GM23338 (cell line): Measurements from ENCODE around the gene FRMD1. TPM values are rescaled to one million over a fixed set of nuclear protein-coding genes. Genes with fewer than 3 reads are reported as not detected.

Experiments
- ATAC-seq: fragments of 200-7000 bp; cut with Tn5 transposase; 3 replicates; pipeline ENCODE4 v1.9.1; 2020
- DNase-seq: peaks from one replicate; pipeline ENCODE4 v3.0.0-alpha.2; 2015; ENCODE audit warnings: low spot score
- H2AFZ ChIP-seq: fragments of 200-600 bp; sonication (generic); 2 replicates; pipeline ENCODE4 v1.8.0; 2016; ENCODE audit warnings: antibody characterized with exemption, mild to moderate bottlenecking, moderate library complexity
- H3F3A ChIP-seq: fragments of 200-600 bp; sonication (generic); replicated peaks from 2 replicates; pipeline ENCODE4 v1.8.0; 2017; ENCODE audit warnings: antibody characterized with exemption, mixed run types, low read depth
- H3K27ac ChIP-seq: fragments of 200-600 bp; sonication (generic); 2 replicates; pipeline ENCODE4 v1.6.1; 2016; ENCODE audit warnings: low read depth
- H3K27me3 ChIP-seq: fragments of 200-600 bp; sonication (generic); 2 replicates; pipeline ENCODE4 v1.8.0; 2016; ENCODE audit warnings: mild to moderate bottlenecking, mixed run types, moderate library complexity; ENCODE audit not compliant: insufficient read depth
- H3K36me3 ChIP-seq: fragments of 200-600 bp; sonication (generic); 2 replicates; pipeline ENCODE4 v1.8.0; 2016; ENCODE audit warnings: mild to moderate bottlenecking; ENCODE audit not compliant: insufficient read depth
- H3K4me1 ChIP-seq: fragments of 200-600 bp; sonication (generic); 2 replicates; pipeline ENCODE4 v1.8.0; 2016; ENCODE audit warnings: mild to moderate bottlenecking, moderate library complexity; ENCODE audit not compliant: insufficient read depth
- H3K4me2 ChIP-seq: fragments of 200-600 bp; sonication (generic); 2 replicates; pipeline ENCODE4 v1.7.1; 2017; ENCODE audit warnings: mixed run types
- H3K4me3 ChIP-seq: fragments of 200-600 bp; sonication (generic); 2 replicates; pipeline ENCODE4 v1.6.1; 2016; ENCODE audit warnings: mixed run types
- H3K79me2 ChIP-seq: fragments of 200-600 bp; sonication (generic); replicated peaks from 2 replicates; pipeline ENCODE4 v1.8.0; 2017; ENCODE audit warnings: mild to moderate bottlenecking; ENCODE audit not compliant: insufficient read depth
- H3K9me2 ChIP-seq: fragments of 200-600 bp; sonication (generic); 2 replicates; pipeline ENCODE4 v1.8.0; 2017; ENCODE audit not compliant: insufficient read depth
- H4K20me1 ChIP-seq: fragments of 200-600 bp; sonication (generic); replicated peaks from 2 replicates; pipeline ENCODE4 v1.8.0; 2017; ENCODE audit warnings: mild to moderate bottlenecking; ENCODE audit not compliant: insufficient read depth
- H3K27ac Mint-ChIP-seq: 2 replicates; pipeline ENCODE4 v1.8.0; 2020; ENCODE audit warnings: inconsistent platforms, mild to moderate bottlenecking, moderate library complexity, mixed read lengths
- H3K27me3 Mint-ChIP-seq: 3 replicates; pipeline ENCODE4 v1.8.0; 2022; ENCODE audit warnings: low read depth, mild to moderate bottlenecking, moderate library complexity, mixed read lengths, inconsistent platforms; ENCODE audit not compliant: insufficient read depth, poor library complexity
- H3K36me3 Mint-ChIP-seq: 3 replicates; pipeline ENCODE4 v1.8.0; 2021; ENCODE audit warnings: low read depth, mild to moderate bottlenecking, inconsistent platforms, moderate library complexity, mixed read lengths
- H3K4me1 Mint-ChIP-seq: 3 replicates; pipeline ENCODE4 v1.8.0; 2020; ENCODE audit warnings: mild to moderate bottlenecking, inconsistent platforms, mixed read lengths
- H3K4me3 Mint-ChIP-seq: 3 replicates; pipeline ENCODE4 v1.8.0; 2021; ENCODE audit warnings: moderate library complexity, mild to moderate bottlenecking, inconsistent platforms, mixed read lengths
- H3K9me3 Mint-ChIP-seq: 3 replicates; pipeline ENCODE4 v1.8.0; 2020; ENCODE audit warnings: moderate library complexity, mild to moderate bottlenecking, inconsistent platforms, mixed read lengths
- ETS1 ChIP-seq: IDR thresholded peaks from 2 replicates; pipeline ENCODE4 v1.6.1; 2016; ENCODE audit warnings: antibody characterized with exemption
- EZH2 ChIP-seq: fragments of 200-600 bp; sonication (generic); IDR thresholded peaks from one replicate; pipeline ENCODE4 v1.8.0; 2017; ENCODE audit warnings: antibody characterized with exemption, mild to moderate bottlenecking, low read depth; ENCODE audit not compliant: unreplicated experiment
- EZH2phosphoT487 ChIP-seq: fragments of 200-600 bp; sonication (generic); IDR thresholded peaks from one replicate; pipeline ENCODE4 v1.8.1; 2018; ENCODE audit warnings: antibody characterized with exemption; ENCODE audit not compliant: unreplicated experiment
- JUNB ChIP-seq: IDR thresholded peaks from one replicate; pipeline ENCODE4 v1.6.1; 2016; ENCODE audit warnings: antibody characterized with exemption; ENCODE audit not compliant: unreplicated experiment
- NANOG ChIP-seq: IDR thresholded peaks from 2 replicates; pipeline ENCODE4 v1.6.1; 2016; ENCODE audit warnings: antibody characterized with exemption, borderline replicate concordance
- POLR2AphosphoS5 ChIP-seq: IDR thresholded peaks from 2 replicates; pipeline ENCODE4 v1.6.1; 2016; ENCODE audit warnings: antibody characterized with exemption, low read depth
- ZNF114 ChIP-seq: fragments of 250-450 bp; sonication (Bioruptor Pico); IDR thresholded peaks from 2 replicates; pipeline ENCODE4 v1.5.0; 2020; ENCODE audit warnings: mild to moderate bottlenecking, moderate library complexity
- ZNF331 ChIP-seq: fragments of 250-450 bp; sonication (Bioruptor Pico); IDR thresholded peaks from 2 replicates; pipeline ENCODE4 v1.5.0; 2020; ENCODE audit warnings: low read depth, mild to moderate bottlenecking, moderate library complexity
- polyA plus RNA-seq: library from polyadenylated mRNA; unstranded; fragments of >200 nt; fragmentation: Nextera tagmentation; extraction: Ambion mirVana; gene quantifications from 2 replicates; pipeline ENCODE4 v1.2.1, GENCODE V29; 2016
- total RNA-seq: library from RNA; depleted of rRNA; stranded (reverse); fragments of >200 nt; shearing (Covaris generic); gene quantifications from 2 replicates; pipeline ENCODE4 v1.2.3, GENCODE V29; 2014
- TF ChIP-seq, protein P1 (sequence below): IDR thresholded peaks from one replicate; pipeline ENCODE4 v1.6.1; 2018; ENCODE audit warnings: antibody characterized with exemption; ENCODE audit not compliant: unreplicated experiment
- TF ChIP-seq, protein P2 (sequence below), 2 experiments: fragments of 200-600 bp in 1 of 2; sonication (generic) in 1 of 2; conservative IDR thresholded peaks; 2 replicates each; pipeline versions ENCODE4 v1.5.1 to v1.6.1; 2016 to 2017; ENCODE audit warnings: antibody characterized with exemption in 2 of 2, low read depth in 2 of 2, mild to moderate bottlenecking in 2 of 2, moderate library complexity in 1 of 2

The FRMD1 gene
- total and polyA plus RNA-seq, 2 experiments from 2014 or later, result 1.0 to 2.0 TPM

DNA sequence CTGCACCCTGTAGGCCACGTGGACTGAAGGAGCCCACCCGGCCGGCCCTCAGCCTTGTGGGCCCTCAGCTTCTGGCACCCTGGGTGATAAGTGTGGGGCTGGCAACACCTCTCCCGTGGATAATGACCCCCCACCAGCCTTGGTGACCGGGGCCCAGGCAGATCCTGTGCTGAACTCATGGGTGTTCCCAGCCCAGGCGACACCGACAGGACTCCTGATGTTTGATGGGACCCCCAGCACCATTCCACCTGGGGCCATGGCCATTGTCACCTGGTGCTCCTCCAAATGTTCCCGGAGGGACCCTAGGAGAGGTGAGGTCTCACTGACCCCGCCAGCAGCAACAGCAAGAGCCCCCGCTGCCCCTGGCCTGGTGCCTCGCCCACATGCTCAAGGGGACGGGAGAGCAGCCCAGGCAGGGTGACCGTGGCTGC lies 19.4 kb upstream of the FRMD1 start:
- TF ChIP-seq ZNF331 (no peak), NANOG (no peak), ETS1 (no peak), EZH2phosphoT487 (no peak), ZNF114 (CRISPR knock-in tag) (no peak), EZH2 (no peak)
- TF ChIP-seq, protein P1, sequence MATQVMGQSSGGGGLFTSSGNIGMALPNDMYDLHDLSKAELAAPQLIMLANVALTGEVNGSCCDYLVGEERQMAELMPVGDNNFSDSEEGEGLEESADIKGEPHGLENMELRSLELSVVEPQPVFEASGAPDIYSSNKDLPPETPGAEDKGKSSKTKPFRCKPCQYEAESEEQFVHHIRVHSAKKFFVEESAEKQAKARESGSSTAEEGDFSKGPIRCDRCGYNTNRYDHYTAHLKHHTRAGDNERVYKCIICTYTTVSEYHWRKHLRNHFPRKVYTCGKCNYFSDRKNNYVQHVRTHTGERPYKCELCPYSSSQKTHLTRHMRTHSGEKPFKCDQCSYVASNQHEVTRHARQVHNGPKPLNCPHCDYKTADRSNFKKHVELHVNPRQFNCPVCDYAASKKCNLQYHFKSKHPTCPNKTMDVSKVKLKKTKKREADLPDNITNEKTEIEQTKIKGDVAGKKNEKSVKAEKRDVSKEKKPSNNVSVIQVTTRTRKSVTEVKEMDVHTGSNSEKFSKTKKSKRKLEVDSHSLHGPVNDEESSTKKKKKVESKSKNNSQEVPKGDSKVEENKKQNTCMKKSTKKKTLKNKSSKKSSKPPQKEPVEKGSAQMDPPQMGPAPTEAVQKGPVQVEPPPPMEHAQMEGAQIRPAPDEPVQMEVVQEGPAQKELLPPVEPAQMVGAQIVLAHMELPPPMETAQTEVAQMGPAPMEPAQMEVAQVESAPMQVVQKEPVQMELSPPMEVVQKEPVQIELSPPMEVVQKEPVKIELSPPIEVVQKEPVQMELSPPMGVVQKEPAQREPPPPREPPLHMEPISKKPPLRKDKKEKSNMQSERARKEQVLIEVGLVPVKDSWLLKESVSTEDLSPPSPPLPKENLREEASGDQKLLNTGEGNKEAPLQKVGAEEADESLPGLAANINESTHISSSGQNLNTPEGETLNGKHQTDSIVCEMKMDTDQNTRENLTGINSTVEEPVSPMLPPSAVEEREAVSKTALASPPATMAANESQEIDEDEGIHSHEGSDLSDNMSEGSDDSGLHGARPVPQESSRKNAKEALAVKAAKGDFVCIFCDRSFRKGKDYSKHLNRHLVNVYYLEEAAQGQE, result no peak
- Histone ChIP-seq H2AFZ (no peak overlapping the region), H3F3A (no peaks in the 10 kb centered on the region), H3K4me1 (peaks cover 11% of the 10 kb centered on the region), H3K4me3 (no peak overlapping the region), H3K4me2 (no peak overlapping the region), H3K79me2 (no peaks in the 10 kb centered on the region), H3K27ac (no peak overlapping the region), H3K27me3 (peaks cover 31% of the 10 kb centered on the region), H3K36me3 (no peaks in the 10 kb centered on the region), H3K9me2 (no peaks in the 10 kb centered on the region), H4K20me1 (no peaks in the 10 kb centered on the region)
- no peak overlapping the region for H3K27ac Mint-ChIP-seq
- H3K27me3 Mint-ChIP-seq, result peaks cover 34% of the 10 kb centered on the region
- H3K4me1 Mint-ChIP-seq, result peaks cover 45% of the 10 kb centered on the region
- H3K36me3 Mint-ChIP-seq, result no peaks in the 10 kb centered on the region
- no peak overlapping the region for H3K4me3 Mint-ChIP-seq
- ATAC-seq (no peak), DNase-seq (no peak)
- H3K9me3 Mint-ChIP-seq, result no peaks in the 10 kb centered on the region

- Histone ChIP-seq H4K20me1 (no peaks in the 10 kb centered on the region), H2AFZ (no peak overlapping the region), H3K27ac (no peak overlapping the region), H3K79me2 (no peaks in the 10 kb centered on the region), H3F3A (no peaks in the 10 kb centered on the region), H3K4me1 (peaks cover 11% of the 10 kb centered on the region), H3K9me2 (no peaks in the 10 kb centered on the region), H3K27me3 (peaks cover 25% of the 10 kb centered on the region), H3K4me3 (no peak overlapping the region), H3K36me3 (no peaks in the 10 kb centered on the region), H3K4me2 (no peak overlapping the region)
- DNase-seq (no peak), ATAC-seq (no peak)
- H3K36me3 Mint-ChIP-seq, result no peaks in the 10 kb centered on the region
- H3K27ac Mint-ChIP-seq, result no peak overlapping the region
- H3K4me1 Mint-ChIP-seq, result peaks cover 39% of the 10 kb centered on the region
- H3K27me3 Mint-ChIP-seq, result peaks cover 27% of the 10 kb centered on the region
- H3K4me3 Mint-ChIP-seq, result no peak overlapping the region
- H3K9me3 Mint-ChIP-seq, result no peaks in the 10 kb centered on the region
- TF ChIP-seq, protein P1, result no peak
- no peak for TF ChIP-seq ZNF331
- TF ChIP-seq POLR2AphosphoS5, result no peak
- no peak for TF ChIP-seq EZH2phosphoT487
- TF ChIP-seq JUNB, result no peak
- TF ChIP-seq, protein P2, sequence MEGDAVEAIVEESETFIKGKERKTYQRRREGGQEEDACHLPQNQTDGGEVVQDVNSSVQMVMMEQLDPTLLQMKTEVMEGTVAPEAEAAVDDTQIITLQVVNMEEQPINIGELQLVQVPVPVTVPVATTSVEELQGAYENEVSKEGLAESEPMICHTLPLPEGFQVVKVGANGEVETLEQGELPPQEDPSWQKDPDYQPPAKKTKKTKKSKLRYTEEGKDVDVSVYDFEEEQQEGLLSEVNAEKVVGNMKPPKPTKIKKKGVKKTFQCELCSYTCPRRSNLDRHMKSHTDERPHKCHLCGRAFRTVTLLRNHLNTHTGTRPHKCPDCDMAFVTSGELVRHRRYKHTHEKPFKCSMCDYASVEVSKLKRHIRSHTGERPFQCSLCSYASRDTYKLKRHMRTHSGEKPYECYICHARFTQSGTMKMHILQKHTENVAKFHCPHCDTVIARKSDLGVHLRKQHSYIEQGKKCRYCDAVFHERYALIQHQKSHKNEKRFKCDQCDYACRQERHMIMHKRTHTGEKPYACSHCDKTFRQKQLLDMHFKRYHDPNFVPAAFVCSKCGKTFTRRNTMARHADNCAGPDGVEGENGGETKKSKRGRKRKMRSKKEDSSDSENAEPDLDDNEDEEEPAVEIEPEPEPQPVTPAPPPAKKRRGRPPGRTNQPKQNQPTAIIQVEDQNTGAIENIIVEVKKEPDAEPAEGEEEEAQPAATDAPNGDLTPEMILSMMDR (conservative IDR thresholded peaks at IDR 0.05; ENCODE audit: low read depth in 2 of 2), result no peak
- TF ChIP-seq NANOG, result no peak
Observed at GRCh38 chr6:168097621-168098430, 18.8 kb upstream of the FRMD1 start.
